Stimulated activated CD4-positive, alpha-beta T cell treated with anti-CD3 and anti-CD28 coated beads, Interleukin-12 subunit alpha, Interleukin-12 subunit beta, amount 100 ng/mL, for 4 hours (primary cell): Measurements from ENCODE around the gene TRAPPC11.

Experiments used
- DNase-seq: peaks from one replicate; pipeline ENCODE4 v3.0.0-alpha.2; 2020

Gene TRAPPC11

DNA sequence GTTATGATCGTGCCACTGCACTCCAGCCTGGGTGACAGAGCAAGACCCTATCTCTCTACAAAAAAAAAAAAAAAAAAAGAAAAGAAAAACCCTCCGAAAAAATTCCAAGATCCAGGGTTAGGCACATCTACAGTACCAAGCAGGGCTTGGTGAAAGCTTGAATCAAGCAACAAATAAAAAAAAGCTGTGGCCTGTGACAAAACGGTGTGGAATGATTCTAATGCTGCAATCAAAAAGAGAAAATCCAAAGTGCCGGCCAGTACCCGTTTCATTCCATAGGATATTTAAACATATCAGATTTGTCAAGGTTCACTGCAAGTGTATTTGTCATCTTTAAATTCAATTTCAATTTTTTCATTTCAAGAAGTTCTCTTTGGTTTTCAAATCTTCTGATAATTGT lies 20.7 kb upstream of the TRAPPC11 start:
- no peak for DNase-seq

GRCh38 chr4:183639291-183639690 lies 19.8 kb upstream of the TRAPPC11 start:
- no peak for DNase-seq

DNA sequence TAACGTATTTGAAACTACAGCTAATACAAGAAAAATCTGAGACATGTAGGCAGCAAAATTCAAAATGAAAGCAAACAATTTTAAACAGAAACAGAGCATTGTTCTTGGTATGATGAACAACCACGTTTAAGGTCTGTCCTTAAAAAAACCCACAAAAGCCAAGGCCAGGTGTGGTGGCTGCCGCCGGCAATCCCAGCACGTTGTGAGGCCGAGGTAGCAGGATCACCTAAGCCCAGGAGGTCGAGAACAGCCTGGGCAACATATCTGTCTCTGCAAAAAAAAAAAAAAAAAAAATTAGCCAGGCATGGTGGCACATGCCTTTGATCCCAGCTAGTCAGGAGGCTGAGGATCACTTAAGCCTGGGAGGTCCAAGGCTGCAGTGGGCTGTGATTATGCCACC lies 13.8 kb upstream of the TRAPPC11 start:
- no peak for DNase-seq

DNA sequence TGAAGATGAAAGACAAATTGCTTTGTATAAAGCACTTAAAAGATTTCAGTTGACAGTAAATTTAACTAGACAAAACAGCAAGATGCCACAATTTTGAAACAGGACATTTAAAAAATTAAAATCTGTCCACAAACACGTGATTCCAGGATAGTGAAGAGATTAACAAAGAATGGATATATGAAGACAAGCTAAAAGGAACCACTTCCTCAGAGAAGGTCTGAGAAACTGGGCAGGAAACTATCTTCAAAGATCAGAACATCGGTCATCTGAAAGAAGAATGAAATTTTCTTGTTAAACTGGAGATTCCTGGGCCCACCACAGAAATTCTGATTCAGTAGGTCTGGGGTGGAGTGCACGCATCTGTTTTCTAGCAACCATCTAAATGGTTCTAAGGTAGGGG lies 1.5 kb upstream of the TRAPPC11 start:
- DNase-seq: no peak

DNA sequence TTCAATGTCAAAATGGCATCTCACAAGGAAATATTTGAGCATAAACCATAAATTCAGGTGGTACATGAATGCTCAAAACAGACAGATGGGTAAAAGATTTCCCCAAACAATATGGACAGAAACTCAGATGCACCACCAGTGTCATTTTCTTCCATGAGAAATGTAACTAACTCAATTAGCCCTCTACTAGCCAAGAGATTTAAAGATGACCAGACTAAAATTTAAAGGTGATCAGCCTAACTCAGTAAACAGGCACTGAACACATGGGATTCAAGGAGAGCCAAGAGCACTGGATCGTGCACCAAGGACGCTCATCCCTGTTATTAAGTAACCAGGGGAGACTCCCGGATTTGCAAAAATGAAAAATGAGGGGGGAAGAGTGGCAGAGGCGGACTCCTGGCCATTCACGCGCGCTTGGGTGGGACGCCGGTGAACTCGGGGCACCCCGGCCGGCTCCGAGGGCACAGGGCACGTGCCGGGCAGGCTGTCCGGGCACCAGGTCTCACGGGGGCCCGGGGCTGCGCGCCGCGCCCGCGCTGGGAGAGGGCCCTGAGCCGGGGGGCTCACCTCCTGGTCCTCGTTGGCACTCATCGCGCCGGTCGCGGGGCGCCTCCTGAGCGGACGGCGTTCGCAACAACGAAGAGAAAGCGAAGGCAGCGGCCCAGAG lies 598 bp upstream of the TRAPPC11 start:
- peak; percentile 14 for DNase-seq

DNA sequence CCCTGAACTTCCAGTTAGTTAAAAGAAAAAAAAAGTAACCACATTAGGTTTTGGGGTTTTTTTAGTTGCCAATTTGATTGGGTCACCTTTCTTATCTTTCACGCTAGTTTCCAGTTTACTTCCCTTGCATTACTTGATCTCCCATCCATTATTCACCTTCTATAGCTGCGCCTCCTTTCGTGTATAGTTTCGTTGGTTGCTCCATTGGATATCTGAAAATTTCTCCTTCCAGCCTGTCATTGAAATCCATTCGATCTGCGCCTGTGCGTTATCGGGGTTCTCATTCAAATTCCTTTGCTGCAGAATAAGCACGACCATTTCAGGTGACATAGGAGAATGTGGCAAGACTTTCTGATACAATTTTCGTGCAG lies 764 bp downstream of the TRAPPC11 start:
- no peak for DNase-seq

GRCh38 chr4:183666088-183666487 lies 7.0 kb downstream of the TRAPPC11 start:
- no peak for DNase-seq

GRCh38 chr4:183670251-183670650 lies 11.2 kb downstream of the TRAPPC11 start:
- no peak for DNase-seq

DNA sequence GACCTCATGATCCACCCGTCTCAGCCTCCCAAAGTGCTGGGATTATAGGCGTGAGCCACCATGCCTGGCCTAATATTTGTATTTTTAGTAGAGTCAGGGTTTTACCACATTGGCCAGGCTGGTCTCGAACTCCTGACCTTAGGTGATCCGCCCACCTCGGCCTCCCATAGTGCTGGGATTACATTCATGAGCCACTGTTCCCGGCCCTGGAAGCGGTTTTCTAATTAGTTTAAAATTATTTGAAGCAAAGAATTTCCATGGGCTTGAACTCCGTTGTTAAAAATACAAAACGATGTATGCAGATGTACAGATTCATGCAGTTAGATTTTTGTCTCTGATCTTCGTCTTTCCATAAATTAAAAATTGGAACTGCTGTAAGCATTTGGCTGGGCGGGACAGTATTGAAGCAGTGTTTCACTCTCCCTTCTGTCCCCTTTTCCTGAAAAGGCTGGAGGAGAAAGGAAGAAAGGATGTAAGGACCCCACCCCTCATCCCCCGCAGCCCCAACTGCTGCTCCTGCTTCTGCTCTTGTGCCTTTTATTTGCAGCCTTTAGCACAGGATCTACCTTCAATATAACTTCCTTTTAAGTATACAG lies 12.0 kb downstream of the TRAPPC11 start:
- no peak for DNase-seq

DNA sequence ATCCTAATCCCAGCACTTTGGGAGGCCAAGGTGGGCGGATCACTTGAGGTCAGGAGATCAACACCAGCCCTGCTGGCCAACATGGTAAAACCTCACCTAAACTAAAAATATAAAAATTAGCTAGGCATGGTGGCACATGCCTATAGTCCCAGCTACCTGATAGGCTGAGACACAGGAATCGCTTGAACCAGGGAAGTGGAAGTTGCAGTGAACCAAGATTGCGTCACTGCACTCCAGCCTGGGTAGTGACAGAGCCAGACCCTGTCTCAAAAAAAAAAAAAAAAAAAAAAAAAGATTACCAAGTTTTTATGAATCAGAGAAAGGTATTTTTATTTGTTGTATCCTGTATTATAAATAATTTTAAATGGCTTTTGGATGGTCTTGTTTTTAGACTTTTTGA lies 15.1 kb downstream of the TRAPPC11 start:
- no peak for DNase-seq

DNA sequence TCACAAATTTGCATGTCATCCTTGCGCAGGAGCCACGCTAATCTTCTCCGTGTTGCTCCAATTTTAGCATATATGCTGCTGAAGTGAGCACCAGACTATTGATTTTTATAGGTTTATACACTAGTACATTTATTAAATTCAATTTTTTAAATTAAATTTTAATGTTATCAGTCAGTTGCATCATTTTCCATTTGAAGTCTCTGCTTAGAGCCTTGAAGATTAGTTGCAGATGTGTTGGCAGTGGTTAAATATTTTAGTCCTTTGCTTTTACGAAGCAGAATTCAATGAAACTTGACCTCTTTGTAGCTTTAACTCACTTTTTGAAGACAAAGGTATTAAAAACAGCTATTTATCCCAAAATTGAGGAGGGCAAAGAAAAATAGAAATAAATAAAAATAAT lies 16.5 kb downstream of the TRAPPC11 start:
- DNase-seq: no peak

- DNase-seq: no peak
Measured at GRCh38 chr4:183681119-183681518, 22.0 kb downstream of the TRAPPC11 start.

GRCh38 chr4:183686461-183686860 lies 27.4 kb downstream of the TRAPPC11 start:
- no peak for DNase-seq

DNA sequence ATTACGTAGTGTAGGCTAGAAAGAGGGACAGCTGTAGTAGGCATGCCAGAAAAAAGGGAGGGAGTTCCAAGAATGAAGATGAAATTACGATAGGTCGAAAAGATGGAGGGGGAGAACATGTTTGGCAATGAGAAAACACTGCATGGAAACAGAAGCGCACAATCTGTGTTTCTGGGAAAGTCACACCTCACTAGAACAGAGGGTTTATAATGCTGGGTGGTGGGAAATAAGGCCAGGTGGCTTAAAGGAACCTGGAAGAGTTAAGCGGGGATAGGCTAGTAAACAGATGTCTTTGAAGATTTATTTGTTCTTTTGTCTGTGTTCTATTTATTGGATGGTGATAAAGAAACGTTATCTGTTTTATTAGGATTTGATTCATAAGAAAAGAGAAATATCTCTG lies 29.1 kb downstream of the TRAPPC11 start:
- DNase-seq: no peak

DNA sequence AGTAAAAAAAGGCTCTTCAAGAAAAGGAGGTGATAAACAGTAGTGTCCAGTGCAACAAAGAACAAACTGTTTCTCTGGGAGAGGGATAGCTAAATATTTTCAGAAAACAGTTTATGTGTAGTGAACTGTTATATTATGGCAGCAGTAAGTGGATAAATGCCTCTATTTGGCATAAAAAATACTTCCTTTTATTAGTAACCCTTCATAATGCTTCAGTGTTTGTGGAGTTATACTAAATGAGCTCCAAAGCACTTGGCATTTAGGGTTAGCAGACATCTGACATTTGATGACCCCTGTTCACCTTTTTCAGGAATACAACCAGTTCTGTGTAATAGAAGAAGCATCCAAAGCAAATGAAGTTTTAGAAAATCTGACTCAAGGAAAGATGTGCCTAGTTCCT lies 31.9 kb downstream of the TRAPPC11 start:
- DNase-seq: no peak

DNA sequence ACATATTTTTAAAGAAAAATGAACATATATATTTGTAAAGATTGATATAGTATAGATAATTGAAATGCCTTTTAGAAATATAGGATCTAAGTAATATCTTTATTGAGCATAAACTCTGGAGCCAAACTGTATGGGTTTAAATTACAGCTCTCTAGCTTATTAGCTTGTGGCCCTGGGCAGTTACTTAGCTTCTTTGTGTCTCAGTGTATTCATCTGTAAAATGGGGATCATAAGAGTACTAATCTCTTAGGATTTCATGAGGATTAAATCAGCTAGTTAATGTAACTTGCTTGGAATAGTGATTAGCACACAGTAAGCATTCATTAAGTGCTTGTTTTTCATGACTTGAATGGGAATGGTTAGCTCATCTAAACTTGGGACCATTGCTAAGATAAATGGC lies 32.8 kb downstream of the TRAPPC11 start:
- DNase-seq: no peak

DNA sequence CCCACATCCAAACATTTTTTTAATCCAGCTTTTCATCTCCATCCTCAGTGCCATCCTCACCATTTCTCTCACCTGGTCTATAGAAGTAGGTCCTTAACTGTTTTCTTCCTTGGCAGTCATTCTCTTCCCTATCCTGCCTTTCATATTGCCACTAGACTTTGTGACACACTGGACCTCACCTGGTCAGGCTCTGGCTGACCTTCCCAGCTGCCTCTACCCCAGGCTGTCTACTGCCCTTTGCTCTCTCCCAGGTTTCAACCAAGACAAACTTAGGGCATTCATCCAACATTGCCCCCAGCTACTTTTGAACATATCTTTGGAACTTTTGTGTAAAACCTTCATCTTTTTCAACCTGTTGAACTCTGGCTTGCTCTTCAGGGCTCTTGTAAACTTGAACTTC lies 39.8 kb downstream of the TRAPPC11 start:
- no peak for DNase-seq

DNA sequence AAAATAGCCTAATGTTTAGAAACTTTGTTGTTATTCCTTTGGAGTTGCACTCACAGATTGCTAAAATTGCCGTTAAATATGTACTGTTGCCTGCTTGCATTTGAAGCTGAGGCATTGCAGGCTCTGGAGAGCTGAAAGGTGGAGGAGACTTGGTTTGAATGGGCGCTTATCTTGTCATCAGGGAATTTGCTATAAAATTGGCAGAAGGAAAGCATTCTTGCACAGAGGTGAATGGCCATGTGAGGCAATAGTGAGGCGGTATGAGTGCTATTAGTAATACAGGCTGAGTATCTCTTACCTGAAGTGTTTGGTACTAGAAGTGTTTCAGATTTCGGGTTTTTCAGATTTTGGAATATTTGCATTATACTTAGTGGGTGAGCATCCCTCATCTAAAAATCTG lies 41.3 kb downstream of the TRAPPC11 start:
- no peak for DNase-seq

- DNase-seq: no peak
Measured at GRCh38 chr4:183702492-183702891, 43.4 kb downstream of the TRAPPC11 start.

DNA sequence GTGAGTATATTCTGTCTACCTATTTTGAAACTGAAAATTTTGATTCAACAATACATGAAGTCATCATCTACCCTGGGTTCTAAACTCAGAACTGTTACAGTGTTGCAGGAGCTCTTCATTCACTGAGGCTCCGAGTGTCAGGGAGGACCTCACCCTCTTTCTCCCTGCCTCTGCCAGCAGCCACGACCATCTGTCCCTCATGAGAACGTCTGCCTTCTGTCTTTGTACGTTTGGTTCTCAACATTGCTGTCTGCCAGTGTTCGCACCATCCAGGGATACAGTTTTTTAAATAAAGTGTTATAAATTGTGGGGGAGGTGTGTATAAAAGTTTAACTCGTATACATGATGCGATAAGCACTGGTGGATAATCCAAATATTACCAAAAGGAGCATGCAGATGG lies 55.5 kb downstream of the TRAPPC11 start:
- DNase-seq: no peak

DNA sequence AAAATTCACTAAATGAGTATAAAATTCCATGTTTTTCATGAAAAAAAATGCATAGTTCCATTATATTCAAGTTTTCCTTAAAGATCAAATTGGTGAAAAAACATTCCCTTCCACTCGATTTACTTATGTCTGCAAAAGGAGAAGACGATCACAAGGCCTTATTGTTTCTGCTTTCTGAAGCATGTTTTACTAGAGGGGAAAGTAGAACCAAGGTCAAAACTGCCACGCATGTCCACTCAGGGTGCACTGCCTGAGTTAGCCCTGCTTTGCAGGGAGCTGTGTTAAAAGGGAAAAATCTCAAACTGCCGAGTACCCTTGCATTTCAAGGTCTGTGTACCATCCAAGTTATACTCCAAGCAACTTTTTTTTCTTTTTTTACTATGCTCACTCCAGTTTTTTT lies 57.2 kb downstream of the TRAPPC11 start:
- DNase-seq: no peak

DNA sequence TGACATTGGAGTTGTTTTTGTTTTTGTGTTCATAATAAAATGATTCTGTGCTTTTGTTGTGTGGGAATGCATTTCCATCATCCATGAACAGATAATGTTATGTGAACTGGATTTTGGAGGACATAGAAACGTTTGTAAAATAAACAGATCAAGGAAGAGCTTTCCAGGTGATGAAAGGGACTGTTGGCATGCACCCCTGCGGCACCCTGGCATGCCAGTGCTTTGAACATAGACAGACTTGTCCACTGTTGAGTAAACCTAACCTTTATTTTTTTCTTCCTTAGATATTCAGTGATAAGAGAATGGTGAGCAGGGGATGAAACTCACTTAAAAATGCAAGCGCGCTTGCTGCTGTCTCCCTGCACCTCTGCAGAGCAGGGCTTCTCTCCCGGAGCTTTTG lies 59.8 kb downstream of the TRAPPC11 start:
- DNase-seq: no peak

DNA sequence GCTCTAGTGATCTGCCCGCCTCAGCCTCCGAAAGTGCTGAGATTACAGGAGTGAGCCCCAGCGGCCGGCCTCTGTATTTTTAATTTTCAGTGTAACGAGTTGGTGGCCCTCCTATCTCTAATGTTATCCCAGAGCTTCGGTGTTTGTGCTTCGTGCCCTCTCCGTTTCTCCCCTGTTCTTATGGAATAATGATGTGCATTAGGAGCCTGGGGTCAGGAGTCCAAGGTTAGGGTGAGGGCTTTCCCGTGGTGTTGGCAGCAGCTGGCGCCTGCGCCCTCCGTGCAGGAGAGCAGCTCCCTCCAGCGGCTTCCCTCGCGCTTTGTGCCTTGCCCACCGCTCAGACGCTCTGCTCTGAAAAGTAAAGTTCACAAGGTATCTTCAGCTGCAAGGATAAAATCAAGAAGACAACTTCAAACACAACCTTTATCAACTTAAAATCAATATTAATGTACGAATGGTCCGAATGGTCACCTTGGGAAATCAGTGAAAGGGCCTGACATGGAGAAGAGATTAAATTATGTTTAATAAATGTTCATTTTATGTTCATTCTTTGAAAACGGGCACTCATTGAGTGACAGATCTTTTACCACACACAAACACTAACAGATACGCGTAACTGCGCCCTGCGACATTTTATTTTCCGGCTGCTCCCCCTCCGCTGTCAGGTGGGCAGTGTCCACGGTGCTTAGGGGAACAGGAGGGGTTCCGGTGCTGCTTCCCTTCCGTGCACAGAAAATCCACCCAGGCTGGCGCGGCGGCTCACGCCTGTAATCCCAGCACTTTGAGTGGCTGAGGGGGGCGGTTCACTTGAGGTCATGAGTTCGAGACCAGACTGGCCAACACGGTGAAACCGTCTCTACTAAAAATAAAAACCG lies 62.4 kb downstream of the TRAPPC11 start:
- peak; percentile 35 for DNase-seq
